GM12801 (cell line): ENCODE data around the gene YBX2.

Experiments
- CTCF ChIP-seq: IDR thresholded peaks from one replicate; pipeline ENCODE4 v1.5.1; 2011; ENCODE audit warnings: control low read depth; ENCODE audit not compliant: insufficient read length; ENCODE audit errors: extremely low read depth

YBX2 gene

GRCh38 chr17:7317161-7317803, 22.8 kb upstream of the YBX2 start:
- no peak for TF ChIP-seq CTCF

- no peak for TF ChIP-seq CTCF
Measured at GRCh38 chr17:7315570-7316235, 21.3 kb upstream of the YBX2 start.

DNA sequence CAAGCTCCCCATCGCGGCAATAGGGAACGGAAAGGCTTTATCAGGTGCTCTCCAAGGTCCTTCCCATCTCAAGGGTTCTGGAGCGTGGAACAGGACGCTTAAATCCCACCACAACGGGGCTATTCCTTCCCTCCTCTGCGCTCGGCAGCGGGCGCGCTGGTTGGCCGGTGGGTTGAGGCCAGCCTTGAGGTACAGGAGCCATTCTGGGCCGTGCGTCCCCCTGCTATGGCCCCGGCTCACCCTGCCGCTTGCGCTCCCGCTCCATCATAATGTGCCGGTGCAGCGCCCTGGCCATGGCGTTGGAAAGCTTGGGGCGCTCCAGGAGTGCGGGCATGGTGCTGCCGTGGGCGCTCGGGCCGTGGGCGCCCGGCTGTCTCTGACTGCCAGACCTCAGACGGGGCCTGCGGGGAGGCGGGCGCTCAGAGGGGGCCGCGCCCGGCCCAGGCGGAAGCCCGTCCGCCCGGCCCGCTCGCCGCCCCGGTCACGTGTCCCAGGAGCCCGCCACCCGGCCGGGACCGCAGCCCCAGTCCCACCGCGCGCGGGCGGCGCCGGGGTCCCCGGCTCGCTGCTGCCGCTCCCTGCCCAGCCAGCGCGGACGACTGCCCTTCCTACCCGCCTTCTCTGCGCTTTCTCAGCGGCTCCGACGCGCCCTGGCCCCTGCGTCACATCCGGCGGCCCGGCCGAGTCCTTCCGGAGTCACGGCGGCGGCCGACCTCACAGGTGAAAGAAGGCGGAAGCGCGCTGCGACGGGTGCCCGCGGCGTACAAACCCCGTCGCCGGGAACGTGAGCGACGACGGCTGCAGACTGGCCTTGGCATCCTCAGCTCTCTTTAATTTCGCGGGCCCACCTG, 20.5 kb upstream of the YBX2 start, which contains the start of gene GPS2:
TSS of gene GPS2 (minus strand) at position 642 of the 851 bp plus-strand sequence. CDS start at position 334, 308 bp downstream.
- no peak for TF ChIP-seq CTCF

- no peak for TF ChIP-seq CTCF
Measured at GRCh38 chr17:7313890-7314718, 19.7 kb upstream of the YBX2 start.

DNA sequence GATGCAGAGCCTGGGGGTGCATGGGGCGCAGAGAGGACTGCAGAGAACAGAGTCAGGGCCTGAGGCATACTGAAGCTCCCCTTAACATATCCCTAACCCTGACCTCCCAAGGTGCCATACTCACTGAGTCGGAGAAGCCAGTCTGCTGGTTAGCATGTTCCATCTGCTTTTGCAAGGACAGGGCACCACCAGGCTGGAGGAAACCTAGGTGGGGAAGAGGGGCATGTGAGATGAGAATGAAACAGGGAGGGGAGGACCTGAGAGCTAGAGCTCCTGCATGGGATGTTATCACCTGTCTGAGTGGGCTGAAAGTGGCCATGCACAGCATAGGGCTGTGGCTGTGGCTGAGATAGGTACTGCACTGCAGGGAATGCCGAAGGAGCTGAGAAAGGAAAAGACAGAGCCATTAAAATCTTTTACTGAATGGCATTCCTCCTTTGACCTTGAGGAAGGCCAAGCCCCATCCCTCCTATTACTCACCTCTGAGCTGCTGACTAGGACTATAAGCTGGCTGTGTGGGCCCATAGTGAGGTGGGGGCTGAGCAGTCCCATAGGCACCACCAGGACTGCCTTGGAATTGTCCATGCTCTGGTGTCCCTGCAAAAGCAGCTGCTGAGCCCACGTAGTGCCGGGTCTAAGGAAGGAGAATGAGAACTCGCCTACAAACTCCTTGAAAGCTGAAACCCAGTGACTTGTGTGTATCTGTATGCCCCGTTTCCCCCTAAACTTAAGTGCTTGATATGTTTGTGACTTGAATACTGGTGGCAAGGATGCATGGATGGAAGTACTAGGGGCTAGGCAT, 18.9 kb upstream of the YBX2 start:
- TF ChIP-seq CTCF, result no peak

DNA sequence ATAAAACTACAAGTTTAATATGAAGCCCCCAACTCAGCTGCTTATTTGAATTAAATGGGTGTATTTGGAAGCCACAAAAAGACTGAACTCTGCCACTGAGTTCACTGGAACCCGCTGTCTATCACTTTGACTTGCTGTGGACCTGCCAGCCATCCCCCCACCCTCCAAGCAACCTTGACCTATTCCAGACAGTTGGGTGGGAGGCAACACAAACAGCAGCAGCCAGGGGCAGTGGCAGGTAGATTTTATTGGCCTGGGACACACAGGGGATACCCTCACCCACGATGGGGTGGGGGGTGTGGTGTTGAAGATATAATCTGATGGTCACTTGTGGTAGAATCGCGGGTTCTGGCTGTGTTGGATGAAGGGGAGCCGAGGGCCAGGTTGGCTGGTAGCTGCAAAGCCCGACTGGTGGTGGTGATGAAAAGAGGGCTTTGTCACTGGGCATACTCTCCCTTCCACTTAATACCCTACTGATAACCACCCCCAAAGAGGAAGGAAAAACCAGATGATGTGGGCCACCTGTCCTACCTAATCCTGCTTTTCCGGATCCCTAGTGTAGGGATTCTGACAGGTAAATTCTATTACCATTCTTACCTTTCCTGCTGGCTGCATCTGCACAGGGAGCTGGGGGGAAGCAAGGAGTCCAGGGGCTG, 18.1 kb upstream of the YBX2 start:
- no peak for TF ChIP-seq CTCF
